HG03354 (cell line): ENCODE data around the gene ATRNL1.
A peak's percentile ranks its signal among the peaks of the same experiment; 100 is the strongest.

Source experiments
- ATAC-seq: cut with Tn5 transposase; IDR thresholded peaks from one replicate; pipeline ENCODE4 v1.9.1; 2021; ENCODE audit warnings: mild to moderate bottlenecking; ENCODE audit not compliant: unreplicated experiment, poor library complexity, severe bottlenecking

The ATRNL1 gene

GRCh38 chr10:115861455-115861854 is 768.3 kb downstream of the ATRNL1 start:
- ATAC-seq = no peak

GRCh38 chr10:115861864-115862263 is 768.7 kb downstream of the ATRNL1 start:
- ATAC-seq = no peak

- no peak for ATAC-seq
Observed at GRCh38 chr10:115866174-115866573, 773.0 kb downstream of the ATRNL1 start.

- ATAC-seq = no peak
Observed at GRCh38 chr10:115866691-115867090, 773.5 kb downstream of the ATRNL1 start.

- ATAC-seq = no peak
Observed at GRCh38 chr10:115867305-115867704, 774.1 kb downstream of the ATRNL1 start.

- no peak for ATAC-seq
Observed at GRCh38 chr10:115871855-115872254, 778.7 kb downstream of the ATRNL1 start.

GRCh38 chr10:115875172-115875571 is 782.0 kb downstream of the ATRNL1 start:
- ATAC-seq = no peak

GRCh38 chr10:115879372-115880089 is 786.4 kb downstream of the ATRNL1 start:
- peak; percentile 71 for ATAC-seq

- no peak for ATAC-seq
Observed at GRCh38 chr10:115882021-115882420, 788.9 kb downstream of the ATRNL1 start.

GRCh38 chr10:115883372-115883771 is 790.2 kb downstream of the ATRNL1 start:
- ATAC-seq = no peak

GRCh38 chr10:115884331-115884730 is 791.2 kb downstream of the ATRNL1 start:
- ATAC-seq = no peak

- no peak for ATAC-seq
Observed at GRCh38 chr10:115895166-115895565, 802.0 kb downstream of the ATRNL1 start.

- ATAC-seq = no peak
Observed at GRCh38 chr10:115898242-115898641, 805.1 kb downstream of the ATRNL1 start.

- no peak for ATAC-seq
Observed at GRCh38 chr10:115902596-115902995, 809.4 kb downstream of the ATRNL1 start.

- no peak for ATAC-seq
Observed at GRCh38 chr10:115903207-115903606, 810.0 kb downstream of the ATRNL1 start.

- ATAC-seq = no peak
Observed at GRCh38 chr10:115903845-115904244, 810.7 kb downstream of the ATRNL1 start.

- no peak for ATAC-seq
Observed at GRCh38 chr10:115909037-115909436, 815.9 kb downstream of the ATRNL1 start.

GRCh38 chr10:115909962-115910731 is 817.0 kb downstream of the ATRNL1 start:
- ATAC-seq = no peak

- ATAC-seq = no peak
Observed at GRCh38 chr10:115914475-115914874, 821.3 kb downstream of the ATRNL1 start.

GRCh38 chr10:115915429-115915828 is 822.3 kb downstream of the ATRNL1 start:
- no peak for ATAC-seq

- no peak for ATAC-seq
Observed at GRCh38 chr10:115918812-115919211, 825.6 kb downstream of the ATRNL1 start.
